Fibroblast of villous mesenchyme (primary cell): ENCODE data around the gene LRRC4C. TPM values are rescaled to one million over a fixed set of nuclear protein-coding genes. Genes with fewer than 3 reads are reported as not detected.

Source experiments
- DNase-seq: peaks from one replicate; pipeline ENCODE4 v3.0.0-alpha.2; 2010; ENCODE audit warnings: low read depth
- H3K4me3 ChIP-seq: 2 replicates; pipeline ENCODE4 v1.5.1; 2011; ENCODE audit warnings: low read depth, mild to moderate bottlenecking, low read length
- CTCF ChIP-seq: IDR thresholded peaks from 2 replicates; pipeline ENCODE4 v1.5.1; 2012; ENCODE audit warnings: low read depth, mild to moderate bottlenecking, low read length; ENCODE audit not compliant: insufficient read depth
- total RNA-seq: library from RNA; depleted of rRNA; stranded (reverse); fragments of >200 nt; gene quantifications from 2 replicates; pipeline ENCODE4 v1.2.3, GENCODE V29; 2012

Gene LRRC4C
- under 0.01 and 0.32 TPM in 2 replicates for total RNA-seq

GRCh38 chr11:41459465-41460401 lies at the start of gene LRRC4C:
Gene LRRC4C (minus strand): TSS chr11:41459652.
- TF ChIP-seq CTCF = no peak
- H3K4me3 ChIP-seq = no peak within 1 kb of the TSS
- no peak for DNase-seq

- no peak for DNase-seq
- H3K4me3 ChIP-seq = no peak overlapping the region
- TF ChIP-seq CTCF = no peak
These were observed 48.7 kb upstream of the LRRC4C start for GRCh38 chr11:41508121-41508520.

GRCh38 chr11:41499429-41499828 lies 40.0 kb upstream of the LRRC4C start:
- DNase-seq = no peak
- H3K4me3 ChIP-seq = no peak overlapping the region
- TF ChIP-seq CTCF = no peak

- no peak overlapping the region for H3K4me3 ChIP-seq
- TF ChIP-seq CTCF = no peak
- DNase-seq = no peak
These were observed 39.3 kb upstream of the LRRC4C start for GRCh38 chr11:41498726-41499125.

GRCh38 chr11:41497974-41498373 lies 38.5 kb upstream of the LRRC4C start:
- no peak for DNase-seq
- H3K4me3 ChIP-seq = no peak overlapping the region
- TF ChIP-seq CTCF = no peak

- no peak for DNase-seq
- no peak overlapping the region for H3K4me3 ChIP-seq
- no peak for TF ChIP-seq CTCF
These were observed 35.3 kb upstream of the LRRC4C start for GRCh38 chr11:41494716-41495115.
